Activated naive CD8-positive, alpha-beta T cell treated with anti-CD3 and anti-CD28 coated beads, Interleukin-2, amount 50 U/mL, for 24 hours (primary cell): ENCODE measurements around the gene TMPRSS15.

ENCODE experiments used
- ATAC-seq: fragments of 150-1000 bp; cut with Tn5 transposase; one replicate; pipeline ENCODE4 v1.10.0; 2021
- DNase-seq: peaks from one replicate; pipeline ENCODE4 v3.0.0; 2021
- H3K27ac Mint-ChIP-seq: one replicate; pipeline ENCODE4 v1.8.0; 2021; ENCODE audit warnings: mild to moderate bottlenecking, mixed read lengths
- H3K27me3 Mint-ChIP-seq: one replicate; pipeline ENCODE4 v1.8.0; 2021; ENCODE audit warnings: mixed read lengths
- H3K36me3 Mint-ChIP-seq: one replicate; pipeline ENCODE4 v1.8.0; 2021; ENCODE audit warnings: low read depth, mixed read lengths
- H3K4me1 Mint-ChIP-seq: one replicate; pipeline ENCODE4 v1.8.0; 2021; ENCODE audit warnings: mixed read lengths
- H3K4me3 Mint-ChIP-seq: one replicate; pipeline ENCODE4 v1.8.0; 2021; ENCODE audit warnings: mild to moderate bottlenecking, moderate library complexity, mixed read lengths
- H3K9me3 Mint-ChIP-seq: one replicate; pipeline ENCODE4 v1.8.0; 2021; ENCODE audit warnings: mixed read lengths

The TMPRSS15 gene

GRCh38 chr21:18244671-18245463 is 158.7 kb downstream of the TMPRSS15 start, which contains the start of gene CHODL:
Gene CHODL (plus strand): TSS chr21:18244833. CDS start chr21:18245224, 391 bp downstream.
- H3K4me1 Mint-ChIP-seq, result no peaks in the 10 kb centered on the region
- H3K27ac Mint-ChIP-seq, result no peak within 1 kb of the TSS
- no peaks in the 10 kb centered on the region for H3K9me3 Mint-ChIP-seq
- H3K36me3 Mint-ChIP-seq, result peaks cover 2% of the 10 kb centered on the region
- H3K27me3 Mint-ChIP-seq, result peaks cover 28% of the 10 kb centered on the region
- no peak within 1 kb of the TSS for H3K4me3 Mint-ChIP-seq
- DNase-seq (no peak), ATAC-seq (peak; percentile 20)

GRCh38 chr21:18235545-18235944 is 168.0 kb downstream of the TMPRSS15 start:
- DNase-seq (no peak), ATAC-seq (no peak)
- H3K4me3 Mint-ChIP-seq, result no peak overlapping the region
- H3K36me3 Mint-ChIP-seq, result no peaks in the 10 kb centered on the region
- no peak overlapping the region for H3K27ac Mint-ChIP-seq
- no peaks in the 10 kb centered on the region for H3K4me1 Mint-ChIP-seq
- H3K9me3 Mint-ChIP-seq, result no peaks in the 10 kb centered on the region
- H3K27me3 Mint-ChIP-seq, result no peaks in the 10 kb centered on the region

- DNase-seq (no peak), ATAC-seq (no peak)
- Mint-ChIP-seq H3K27ac (no peak overlapping the region), H3K4me3 (no peak overlapping the region), H3K9me3 (no peaks in the 10 kb centered on the region), H3K27me3 (no peaks in the 10 kb centered on the region), H3K4me1 (no peaks in the 10 kb centered on the region), H3K36me3 (no peaks in the 10 kb centered on the region)
Measured at GRCh38 chr21:18228060-18228739, 175.4 kb downstream of the TMPRSS15 start.

- Mint-ChIP-seq H3K27ac (no peak overlapping the region), H3K9me3 (peaks cover 27% of the 10 kb centered on the region), H3K4me3 (no peak overlapping the region), H3K27me3 (no peaks in the 10 kb centered on the region), H3K36me3 (peaks cover 3% of the 10 kb centered on the region), H3K4me1 (no peaks in the 10 kb centered on the region)
- DNase-seq, result no peak
- ATAC-seq, result no peak
Measured at GRCh38 chr21:18222346-18222745, 181.2 kb downstream of the TMPRSS15 start.

- H3K4me3 Mint-ChIP-seq, result no peak overlapping the region
- H3K27me3 Mint-ChIP-seq, result no peaks in the 10 kb centered on the region
Measured at GRCh38 chr21:18220498-18220897, 183.1 kb downstream of the TMPRSS15 start.

More at GRCh38 chr21:18220498-18220897, 183.1 kb downstream of the TMPRSS15 start:
- ATAC-seq (no peak), DNase-seq (no peak)
- Mint-ChIP-seq H3K4me1 (no peaks in the 10 kb centered on the region), H3K9me3 (peaks cover 34% of the 10 kb centered on the region), H3K27ac (no peak overlapping the region), H3K36me3 (peaks cover 3% of the 10 kb centered on the region)
